SK-N-SH (cell line): Measurements from ENCODE around the gene LRP11. TPM values are rescaled to one million over a fixed set of nuclear protein-coding genes. Genes with fewer than 3 reads are reported as not detected.

ENCODE experiments used
- CTCF ChIA-PET: fragments of 300-600, 350-600 bp; formaldehyde crosslinking; extraction: SDS; loops from one replicate; lab custom pipeline; 2021; lab: Yijun Ruan, JAX
- POLR2A ChIA-PET: fragments of 350-600 bp; sonication (Branson Sonifier 250); formaldehyde crosslinking; extraction: SDS; loops from one replicate; lab custom pipeline; 2020; ENCODE audit warnings: antibody characterized with exemption, inconsistent platforms; lab: Yijun Ruan, JAX
- DNase-seq: peaks from one replicate; pipeline ENCODE4 v3.0.0; 2012
- H2AFZ ChIP-seq: fragments of 200-600 bp; sonication (generic); 2 replicates; pipeline ENCODE4 v1.8.1; 2016; ENCODE audit warnings: antibody characterized with exemption, mild to moderate bottlenecking, low read depth
- H3F3A ChIP-seq: fragments of 200-600 bp; sonication (generic); replicated peaks from 2 replicates; pipeline ENCODE3; 2016; ENCODE audit warnings: antibody characterized with exemption, mild to moderate bottlenecking; ENCODE audit not compliant: insufficient read depth
- H3K27ac ChIP-seq, 2 experiments: fragments of 200-500 bp in 1 of 2; fragments of 200-600 bp in 1 of 2; sonication (Bioruptor generic) in 1 of 2; sonication (generic), shearing (Covaris generic) in 1 of 2; 2 replicates each; pipeline versions ENCODE4 v1.5.1 to v1.6.1; 2014 to 2016; ENCODE audit warnings: low read depth in 2 of 2, inconsistent platforms in 1 of 2, low read length in 1 of 2, mild to moderate bottlenecking in 1 of 2, mixed read lengths in 1 of 2
- H3K27me3 ChIP-seq: fragments of 200-600 bp; sonication (generic), shearing (Covaris generic); 2 replicates; pipeline ENCODE4 v1.6.1; 2016; ENCODE audit warnings: mixed run types; ENCODE audit not compliant: insufficient read depth
- H3K36me3 ChIP-seq, 2 experiments: fragments of 200-500 bp in 1 of 2; fragments of 200-600 bp in 1 of 2; sonication (Bioruptor generic) in 1 of 2; sonication (generic) in 1 of 2; replicated peaks in 1 of 2; 2 replicates each; pipeline versions ENCODE3 to v1.5.1; 2014 to 2016; ENCODE audit warnings: low read length in 1 of 2, mild to moderate bottlenecking in 1 of 2; ENCODE audit not compliant: insufficient read depth in 2 of 2, control insufficient read depth in 1 of 2
- H3K4me1 ChIP-seq, 2 experiments: fragments of 200-500 bp in 1 of 2; fragments of 200-600 bp in 1 of 2; sonication (Bioruptor generic) in 1 of 2; sonication (generic), shearing (Covaris generic) in 1 of 2; 2 replicates each; pipeline versions ENCODE4 v1.5.1 to v1.6.1; 2014 to 2016; ENCODE audit warnings: low read depth in 1 of 2, low read length in 1 of 2, mixed run types in 1 of 2; ENCODE audit not compliant: insufficient read depth in 2 of 2, control insufficient read depth in 1 of 2
- H3K4me2 ChIP-seq: fragments of 200-600 bp; sonication (generic), shearing (Covaris generic); 2 replicates; pipeline ENCODE4 v1.6.1; 2017; ENCODE audit warnings: mixed run types
- H3K4me3 ChIP-seq, 2 experiments: fragments of 200-500 bp in 1 of 2; fragments of 200-600 bp in 1 of 2; sonication (Bioruptor generic) in 1 of 2; sonication (generic), shearing (Covaris generic) in 1 of 2; 2 replicates each; pipeline versions ENCODE4 v1.5.1 to v1.8.1; 2014 to 2016; ENCODE audit warnings: low read depth in 2 of 2, inconsistent platforms in 1 of 2, low read length in 1 of 2, mild to moderate bottlenecking in 1 of 2, mixed read lengths in 1 of 2, moderate library complexity in 1 of 2
- H3K79me2 ChIP-seq: fragments of 200-600 bp; sonication (generic); 2 replicates; pipeline ENCODE4 v1.8.1; 2017; ENCODE audit warnings: mild to moderate bottlenecking; ENCODE audit not compliant: insufficient read depth
- H3K9ac ChIP-seq: fragments of 200-600 bp; sonication (generic); 2 replicates; pipeline ENCODE4 v1.6.1; 2017; ENCODE audit warnings: mixed run types
- H3K9me2 ChIP-seq: fragments of 200-600 bp; sonication (generic); 2 replicates; pipeline ENCODE4 v1.6.1; 2017; ENCODE audit warnings: mixed run types
- H3K9me3 ChIP-seq: fragments of 200-600 bp; sonication (generic); 2 replicates; pipeline ENCODE4 v1.6.1; 2017; ENCODE audit warnings: mixed run types, mild to moderate bottlenecking, moderate library complexity
- H4K20me1 ChIP-seq: fragments of 200-600 bp; sonication (generic); 2 replicates; pipeline ENCODE4 v1.6.1; 2017; ENCODE audit warnings: mild to moderate bottlenecking, mixed run types; ENCODE audit not compliant: insufficient read depth
- CHD2 ChIP-seq: fragments of 150-350 bp; IDR thresholded peaks from 2 replicates; pipeline ENCODE4 v1.6.1; 2018; ENCODE audit warnings: low read length; ENCODE audit not compliant: partially characterized antibody
- EP300 ChIP-seq, 2 experiments: IDR thresholded peaks; 2 replicates each; pipeline versions ENCODE4 v1.4.0 to v1.6.1; 2012; ENCODE audit warnings: borderline replicate concordance in 1 of 2, low read depth in 1 of 2, low read length in 1 of 2
- EZH2phosphoT487 ChIP-seq: fragments of 200-600 bp; sonication (generic); IDR thresholded peaks from 2 replicates; pipeline ENCODE4 v1.6.1; 2017; ENCODE audit warnings: low read depth, mixed run types, mild to moderate bottlenecking, antibody characterized with exemption, moderate library complexity, borderline replicate concordance
- FOSL2 ChIP-seq: IDR thresholded peaks from 2 replicates; pipeline ENCODE4 v1.4.0; 2012; ENCODE audit warnings: low read depth, mild to moderate bottlenecking, moderate library complexity, borderline replicate concordance
- FOXJ3 ChIP-seq: sonication (generic); formaldehyde crosslinking; IDR thresholded peaks from 2 replicates; pipeline ENCODE4 v1.5.1; 2020; ENCODE audit warnings: mild to moderate bottlenecking, missing genetic modification reagents
- FOXM1 ChIP-seq: IDR thresholded peaks from 2 replicates; pipeline ENCODE4 v1.4.0; 2012; ENCODE audit warnings: low read depth, mild to moderate bottlenecking
- GABPA ChIP-seq: IDR thresholded peaks from 2 replicates; pipeline ENCODE4 v1.4.0; 2012; ENCODE audit warnings: low read depth, mild to moderate bottlenecking
- GATA2 ChIP-seq: sonication (generic); formaldehyde crosslinking; IDR thresholded peaks from 2 replicates; pipeline ENCODE4 v1.5.0; 2020; ENCODE audit warnings: mild to moderate bottlenecking, missing genetic modification reagents
- MEF2A ChIP-seq: IDR thresholded peaks from 2 replicates; pipeline ENCODE4 v1.4.0; 2012; ENCODE audit warnings: low read depth, borderline replicate concordance
- MXI1 ChIP-seq: IDR thresholded peaks from 2 replicates; pipeline ENCODE4 v1.6.1; 2012; ENCODE audit warnings: mild to moderate bottlenecking, low read depth, low read length, improper control_type of control experiment
- NFIC ChIP-seq: IDR thresholded peaks from 2 replicates; pipeline ENCODE4 v1.4.0; 2012; ENCODE audit warnings: borderline replicate concordance
- POLR2AphosphoS5 ChIP-seq: IDR thresholded peaks from 2 replicates; pipeline ENCODE4 v1.6.1; 2012; ENCODE audit warnings: low read depth, low read length
- RAD21 ChIP-seq: IDR thresholded peaks from 2 replicates; pipeline ENCODE4 v1.6.1; 2012; ENCODE audit warnings: mild to moderate bottlenecking, low read length
- RCOR1 ChIP-seq: fragments of 150-350 bp; IDR thresholded peaks from 2 replicates; pipeline ENCODE4 v1.6.1; 2017; ENCODE audit warnings: antibody characterized with exemption, low read length
- SIN3A ChIP-seq: IDR thresholded peaks from 2 replicates; pipeline ENCODE4 v1.6.1; 2012; ENCODE audit warnings: low read depth, mild to moderate bottlenecking, low read length, moderate library complexity, borderline replicate concordance
- SMC3 ChIP-seq: IDR thresholded peaks from 2 replicates; pipeline ENCODE4 v1.6.1; 2012; ENCODE audit warnings: low read depth, low read length, improper control_type of control experiment
- TAF1 ChIP-seq: IDR thresholded peaks from 2 replicates; pipeline ENCODE4 v1.6.1; 2012; ENCODE audit warnings: low read depth, mild to moderate bottlenecking, low read length, moderate library complexity, borderline replicate concordance
- WGBS: methylation state at CpG from one replicate; pipeline ENCODE4 v1.1.6; 2017; ENCODE audit warnings: low lambda C conversion rate; 5-methylcytosine and 5-hydroxymethylcytosine counted together
- polyA plus RNA-seq, 3 experiments: library from polyadenylated mRNA; depleted of rRNA; stranded (reverse); fragments of >200 nt; gene quantifications; 2 replicates each; pipeline ENCODE4 v1.2.3, GENCODE V29; 2012
- TF ChIP-seq, protein P1 (sequence below): IDR thresholded peaks from 2 replicates; pipeline ENCODE4 v1.4.0; 2012; ENCODE audit warnings: low read depth
- TF ChIP-seq, protein P2 (sequence below): fragments of 200-600 bp; sonication (generic); IDR thresholded peaks from 2 replicates; pipeline ENCODE4 v1.6.1; 2017; ENCODE audit warnings: antibody characterized with exemption, mild to moderate bottlenecking, moderate library complexity
- TF ChIP-seq, protein P3 (sequence below): fragments of 150-350 bp; IDR thresholded peaks from 2 replicates; pipeline ENCODE4 v1.6.1; 2016; ENCODE audit warnings: mild to moderate bottlenecking, low read depth, low read length
- TF ChIP-seq, protein P4 (sequence below): IDR thresholded peaks from 2 replicates; pipeline ENCODE4; 2012
- TF ChIP-seq, protein P5 (sequence below): fragments of 150-350 bp; IDR thresholded peaks from 2 replicates; pipeline ENCODE4 v1.6.1; 2017; ENCODE audit warnings: antibody characterized with exemption, low read length, low read depth, borderline replicate concordance

Gene LRP11
- polyA plus RNA-seq, 1 of the 3 experiments (the other 2 are of a cell fraction) = 25.0 TPM

DNA sequence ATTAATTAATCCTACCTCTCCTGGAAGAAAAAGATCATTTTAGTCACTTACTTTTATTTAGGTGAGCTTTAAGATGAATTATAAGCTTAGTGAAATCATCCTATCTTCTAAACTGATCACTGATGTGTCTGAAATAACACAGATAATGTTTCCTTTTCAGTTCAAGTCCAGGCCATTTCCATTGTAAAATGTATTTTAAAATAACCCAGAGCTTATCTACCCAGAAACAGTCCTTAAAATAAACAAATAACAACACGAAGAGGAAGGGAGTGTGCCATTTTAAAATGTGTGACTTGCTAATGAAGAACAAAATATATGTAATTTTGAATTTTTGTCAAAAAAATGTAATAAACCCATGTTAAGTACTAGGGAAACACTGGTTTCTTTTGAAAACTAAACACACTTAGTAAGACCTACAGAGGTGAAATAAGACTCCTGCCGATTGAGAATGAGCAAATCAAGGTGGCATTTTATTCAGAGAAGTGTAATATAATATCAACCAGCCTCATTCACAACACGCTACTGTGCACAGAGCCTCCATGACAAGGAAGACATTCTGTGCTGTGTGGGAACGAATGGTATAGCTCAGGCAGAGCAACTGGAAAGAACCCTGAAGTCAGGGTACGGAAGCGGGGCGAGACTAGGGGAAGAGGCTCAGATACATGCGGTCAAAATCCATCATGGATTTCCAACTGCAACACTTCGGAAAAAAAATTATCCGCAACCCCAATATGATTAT is 7.7 kb downstream of the LRP11 start:
- DNase-seq = no peak
- H3F3A ChIP-seq = peaks cover 43% of the 10 kb centered on the region
- H3K4me2 ChIP-seq = peak overlapping the region; percentile 73
- H3K9me3 ChIP-seq = no peaks in the 10 kb centered on the region
- ChIA-PET POLR2A (no interaction called here), CTCF (no interaction called here)
- no peaks in the 10 kb centered on the region for H4K20me1 ChIP-seq
- 76% methylated on average over 10 of the region's 10 CpGs for WGBS
- H2AFZ ChIP-seq = no peak overlapping the region
- H3K27me3 ChIP-seq = no peaks in the 10 kb centered on the region
- peak overlapping the region in 1 of 2 experiments; percentile 48; a peak in 3 of 4 replicates for H3K4me3 ChIP-seq
- H3K4me1 ChIP-seq = peaks cover 10 to 35% of the 10 kb centered on the region in 2 experiments
- peaks cover 0 to 4% of the 10 kb centered on the region in 2 experiments for H3K36me3 ChIP-seq
- TF ChIP-seq FOXJ3 (CRISPR knock-in tag) = no peak
- TF ChIP-seq CHD2 = no peak
- TF ChIP-seq RCOR1 = no peak
- no peak for TF ChIP-seq NFIC
- TF ChIP-seq SMC3 = no peak
- TF ChIP-seq EZH2phosphoT487 = no peak
- no peak for TF ChIP-seq RAD21
- no peak for TF ChIP-seq SIN3A
- no peak for TF ChIP-seq GATA2 (CRISPR knock-in tag)
- TF ChIP-seq FOXM1 = no peak
- TF ChIP-seq GABPA = no peak
- TF ChIP-seq, protein P1, sequence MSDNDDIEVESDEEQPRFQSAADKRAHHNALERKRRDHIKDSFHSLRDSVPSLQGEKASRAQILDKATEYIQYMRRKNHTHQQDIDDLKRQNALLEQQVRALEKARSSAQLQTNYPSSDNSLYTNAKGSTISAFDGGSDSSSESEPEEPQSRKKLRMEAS = no peak
- TF ChIP-seq, protein P2, sequence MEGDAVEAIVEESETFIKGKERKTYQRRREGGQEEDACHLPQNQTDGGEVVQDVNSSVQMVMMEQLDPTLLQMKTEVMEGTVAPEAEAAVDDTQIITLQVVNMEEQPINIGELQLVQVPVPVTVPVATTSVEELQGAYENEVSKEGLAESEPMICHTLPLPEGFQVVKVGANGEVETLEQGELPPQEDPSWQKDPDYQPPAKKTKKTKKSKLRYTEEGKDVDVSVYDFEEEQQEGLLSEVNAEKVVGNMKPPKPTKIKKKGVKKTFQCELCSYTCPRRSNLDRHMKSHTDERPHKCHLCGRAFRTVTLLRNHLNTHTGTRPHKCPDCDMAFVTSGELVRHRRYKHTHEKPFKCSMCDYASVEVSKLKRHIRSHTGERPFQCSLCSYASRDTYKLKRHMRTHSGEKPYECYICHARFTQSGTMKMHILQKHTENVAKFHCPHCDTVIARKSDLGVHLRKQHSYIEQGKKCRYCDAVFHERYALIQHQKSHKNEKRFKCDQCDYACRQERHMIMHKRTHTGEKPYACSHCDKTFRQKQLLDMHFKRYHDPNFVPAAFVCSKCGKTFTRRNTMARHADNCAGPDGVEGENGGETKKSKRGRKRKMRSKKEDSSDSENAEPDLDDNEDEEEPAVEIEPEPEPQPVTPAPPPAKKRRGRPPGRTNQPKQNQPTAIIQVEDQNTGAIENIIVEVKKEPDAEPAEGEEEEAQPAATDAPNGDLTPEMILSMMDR = no peak
- TF ChIP-seq, all 33 proteins: peak for 0
- Histone ChIP-seq H3K27ac (peak overlapping the region; percentile 76 to 98; a peak in 3 of 4 replicates), H3K9me2 (no peaks in the 10 kb centered on the region), H3K79me2 (peaks cover 77% of the 10 kb centered on the region), H3K9ac (peak overlapping the region; percentile 77)

DNA sequence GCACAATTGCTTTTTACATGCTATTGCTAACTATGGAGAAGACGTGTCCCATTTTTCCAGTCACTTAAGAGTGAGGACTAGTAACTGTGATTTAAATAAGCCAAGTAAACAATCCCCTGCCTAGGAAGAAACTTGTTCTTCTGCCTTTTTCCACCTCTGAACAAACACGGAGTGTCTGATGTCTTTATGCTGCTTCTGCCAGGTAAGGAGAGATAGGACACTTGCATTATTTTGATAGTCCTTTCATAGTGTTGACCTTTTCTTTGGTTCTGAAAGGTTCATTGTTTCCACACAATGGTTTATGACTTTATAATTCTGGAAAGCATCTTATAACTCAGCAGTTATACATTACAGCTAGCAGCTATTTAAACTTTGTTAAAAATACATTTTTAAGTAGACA is 8.4 kb downstream of the LRP11 start:
- Histone ChIP-seq H4K20me1 (no peaks in the 10 kb centered on the region), H3K36me3 (peaks cover 0 to 7% of the 10 kb centered on the region in 2 experiments), H3K4me2 (peak overlapping the region; percentile 73), H3K4me1 (peaks cover 10 to 41% of the 10 kb centered on the region in 2 experiments), H3K4me3 (peak overlapping the region; percentile 25 to 48; a peak in 3 of 4 replicates), H3K9me3 (no peaks in the 10 kb centered on the region), H3K9ac (peak overlapping the region; percentile 77), H3K9me2 (no peaks in the 10 kb centered on the region), H2AFZ (no peak overlapping the region), H3K79me2 (peaks cover 71% of the 10 kb centered on the region), H3F3A (peaks cover 43% of the 10 kb centered on the region), H3K27me3 (no peaks in the 10 kb centered on the region), H3K27ac (peak overlapping the region; percentile 76 to 98; a peak in 3 of 4 replicates)
- ChIA-PET POLR2A (no interaction called here), CTCF (no interaction called here)
- no peak for DNase-seq
- WGBS = 44% methylated on average over 2 of the region's 2 CpGs
- TF ChIP-seq MEF2A = no peak
- TF ChIP-seq SIN3A = no peak
- TF ChIP-seq MXI1 = no peak
- TF ChIP-seq, protein P3, sequence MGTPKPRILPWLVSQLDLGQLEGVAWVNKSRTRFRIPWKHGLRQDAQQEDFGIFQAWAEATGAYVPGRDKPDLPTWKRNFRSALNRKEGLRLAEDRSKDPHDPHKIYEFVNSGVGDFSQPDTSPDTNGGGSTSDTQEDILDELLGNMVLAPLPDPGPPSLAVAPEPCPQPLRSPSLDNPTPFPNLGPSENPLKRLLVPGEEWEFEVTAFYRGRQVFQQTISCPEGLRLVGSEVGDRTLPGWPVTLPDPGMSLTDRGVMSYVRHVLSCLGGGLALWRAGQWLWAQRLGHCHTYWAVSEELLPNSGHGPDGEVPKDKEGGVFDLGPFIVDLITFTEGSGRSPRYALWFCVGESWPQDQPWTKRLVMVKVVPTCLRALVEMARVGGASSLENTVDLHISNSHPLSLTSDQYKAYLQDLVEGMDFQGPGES = no peak
- TF ChIP-seq NFIC = no peak
- no peak for TF ChIP-seq FOXJ3 (CRISPR knock-in tag)
- TF ChIP-seq FOSL2 = no peak
- no peak for TF ChIP-seq TAF1
- TF ChIP-seq, protein P4, sequence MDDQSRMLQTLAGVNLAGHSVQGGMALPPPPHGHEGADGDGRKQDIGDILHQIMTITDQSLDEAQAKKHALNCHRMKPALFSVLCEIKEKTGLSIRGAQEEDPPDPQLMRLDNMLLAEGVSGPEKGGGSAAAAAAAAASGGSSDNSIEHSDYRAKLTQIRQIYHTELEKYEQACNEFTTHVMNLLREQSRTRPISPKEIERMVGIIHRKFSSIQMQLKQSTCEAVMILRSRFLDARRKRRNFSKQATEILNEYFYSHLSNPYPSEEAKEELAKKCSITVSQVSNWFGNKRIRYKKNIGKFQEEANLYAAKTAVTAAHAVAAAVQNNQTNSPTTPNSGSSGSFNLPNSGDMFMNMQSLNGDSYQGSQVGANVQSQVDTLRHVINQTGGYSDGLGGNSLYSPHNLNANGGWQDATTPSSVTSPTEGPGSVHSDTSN = no peak
- TF ChIP-seq, protein P5, sequence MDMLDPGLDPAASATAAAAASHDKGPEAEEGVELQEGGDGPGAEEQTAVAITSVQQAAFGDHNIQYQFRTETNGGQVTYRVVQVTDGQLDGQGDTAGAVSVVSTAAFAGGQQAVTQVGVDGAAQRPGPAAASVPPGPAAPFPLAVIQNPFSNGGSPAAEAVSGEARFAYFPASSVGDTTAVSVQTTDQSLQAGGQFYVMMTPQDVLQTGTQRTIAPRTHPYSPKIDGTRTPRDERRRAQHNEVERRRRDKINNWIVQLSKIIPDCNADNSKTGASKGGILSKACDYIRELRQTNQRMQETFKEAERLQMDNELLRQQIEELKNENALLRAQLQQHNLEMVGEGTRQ = no peak
- no peak for TF ChIP-seq EP300 (IDR thresholded peaks at IDR 0.05; ENCODE audit: borderline replicate concordance in 1 of 2, low read depth in 1 of 2, low read length in 1 of 2)
- TF ChIP-seq POLR2AphosphoS5 = no peak
- TF ChIP-seq FOXM1 = no peak
- TF ChIP-seq EZH2phosphoT487 = no peak
